ENCODE results near the gene ANKRD13B.

Gene ANKRD13B

GRCh38 chr17:29578626-29579485 is 14.1 kb upstream of the ANKRD13B start:
- no peak for TF ChIP-seq CTCF (IDR thresholded peaks at IDR 0.05)
- no peak for TF ChIP-seq ZFX (IDR thresholded peaks at IDR 0.05; ENCODE audit: borderline replicate concordance)
- H3K27ac ChIP-seq, result no peak overlapping the region

- no peak overlapping the region for H3K27ac ChIP-seq
- TF ChIP-seq ZFX (IDR thresholded peaks at IDR 0.05; ENCODE audit: borderline replicate concordance), result no peak
- peak; percentile 90 for TF ChIP-seq CTCF (IDR thresholded peaks at IDR 0.05)
These were observed 12.8 kb upstream of the ANKRD13B start for GRCh38 chr17:29579866-29580771.

DNA sequence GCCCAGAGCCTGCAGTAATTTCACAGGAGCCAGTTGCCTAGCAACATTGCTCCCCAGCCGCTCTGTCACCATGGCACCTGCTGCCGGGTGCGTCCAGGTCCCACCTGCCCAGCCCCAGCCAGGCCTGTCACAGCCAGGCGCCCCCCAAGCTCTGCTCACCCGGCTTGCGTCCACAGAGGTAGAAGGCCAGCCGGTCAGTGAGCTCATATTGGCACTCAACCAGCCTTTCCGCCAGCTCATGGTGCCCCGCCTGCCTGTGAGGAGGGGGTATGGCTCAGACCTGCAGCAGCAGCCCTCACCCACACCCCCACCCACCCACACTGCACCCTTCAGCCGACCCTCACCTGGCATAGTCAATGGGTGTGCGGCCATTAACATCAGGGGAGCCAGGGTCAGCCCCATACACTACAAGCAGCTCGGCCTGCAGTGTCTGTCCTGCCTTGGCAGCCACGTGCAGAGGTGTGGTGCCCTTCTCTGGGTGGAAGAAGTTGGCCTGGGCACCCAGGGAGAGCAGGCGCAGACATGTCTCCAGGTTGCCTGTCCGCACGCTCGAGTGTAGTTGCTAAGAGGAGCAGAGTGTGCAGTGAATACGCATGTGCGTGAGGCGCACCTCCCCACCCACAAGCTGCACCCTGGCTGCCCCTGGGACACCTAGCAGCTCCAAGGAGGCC is 11.2 kb upstream of the ANKRD13B start:
- TF ChIP-seq ZFX (IDR thresholded peaks at IDR 0.05; ENCODE audit: borderline replicate concordance) (no peak), CTCF (IDR thresholded peaks at IDR 0.05) (no peak)
- H3K27ac ChIP-seq, result no peak overlapping the region

DNA sequence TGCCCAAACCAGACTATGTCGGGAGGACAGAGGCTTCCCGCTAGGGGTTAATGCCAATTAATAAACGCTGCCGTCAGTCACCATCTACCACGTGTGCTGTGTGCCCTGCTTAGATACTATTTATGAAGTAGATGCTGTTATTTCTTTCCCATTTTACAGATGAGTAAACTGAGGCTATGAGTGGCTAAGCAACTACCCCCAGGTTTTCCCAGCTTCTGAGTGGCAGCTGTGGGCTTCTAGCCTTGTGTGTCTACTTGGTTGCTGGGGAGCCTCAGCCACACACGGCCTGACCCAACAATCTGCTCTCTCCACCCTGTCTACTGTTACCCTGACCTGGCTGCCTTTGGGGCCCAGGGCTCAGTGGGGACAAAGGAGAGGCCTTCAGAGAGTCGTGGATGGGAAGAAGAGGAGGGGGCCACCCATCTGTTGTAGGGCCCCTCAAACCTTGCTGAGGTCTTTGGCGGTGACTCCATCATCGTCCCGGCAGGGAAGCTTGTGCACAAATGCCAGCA is 10.6 kb upstream of the ANKRD13B start:
- no peak overlapping the region for H3K27ac ChIP-seq
- no peak for TF ChIP-seq CTCF (IDR thresholded peaks at IDR 0.05)
- TF ChIP-seq ZFX (IDR thresholded peaks at IDR 0.05; ENCODE audit: borderline replicate concordance), result no peak

DNA sequence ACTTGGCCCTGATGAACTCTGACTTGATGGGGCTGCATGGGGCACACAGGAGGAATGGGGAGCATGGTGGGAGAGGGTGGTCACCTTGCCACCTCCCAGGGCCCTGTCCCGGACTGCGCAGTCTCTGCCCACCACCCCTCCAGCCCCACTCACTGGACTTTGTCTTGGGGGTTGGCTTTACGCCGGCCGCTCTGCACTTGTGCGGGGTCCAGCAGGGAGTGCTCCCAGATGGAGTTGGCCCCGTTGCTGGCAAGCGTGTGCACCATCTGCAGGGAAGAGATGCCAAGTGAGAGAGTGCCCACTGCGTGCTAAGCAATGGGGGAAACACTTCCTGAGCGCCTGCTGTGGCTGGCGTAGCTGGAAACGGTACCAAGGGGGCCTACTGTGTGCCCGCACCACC is 10.2 kb upstream of the ANKRD13B start:
- no peak overlapping the region for H3K27ac ChIP-seq
- TF ChIP-seq CTCF (IDR thresholded peaks at IDR 0.05) (no peak), ZFX (IDR thresholded peaks at IDR 0.05; ENCODE audit: borderline replicate concordance) (no peak)

DNA sequence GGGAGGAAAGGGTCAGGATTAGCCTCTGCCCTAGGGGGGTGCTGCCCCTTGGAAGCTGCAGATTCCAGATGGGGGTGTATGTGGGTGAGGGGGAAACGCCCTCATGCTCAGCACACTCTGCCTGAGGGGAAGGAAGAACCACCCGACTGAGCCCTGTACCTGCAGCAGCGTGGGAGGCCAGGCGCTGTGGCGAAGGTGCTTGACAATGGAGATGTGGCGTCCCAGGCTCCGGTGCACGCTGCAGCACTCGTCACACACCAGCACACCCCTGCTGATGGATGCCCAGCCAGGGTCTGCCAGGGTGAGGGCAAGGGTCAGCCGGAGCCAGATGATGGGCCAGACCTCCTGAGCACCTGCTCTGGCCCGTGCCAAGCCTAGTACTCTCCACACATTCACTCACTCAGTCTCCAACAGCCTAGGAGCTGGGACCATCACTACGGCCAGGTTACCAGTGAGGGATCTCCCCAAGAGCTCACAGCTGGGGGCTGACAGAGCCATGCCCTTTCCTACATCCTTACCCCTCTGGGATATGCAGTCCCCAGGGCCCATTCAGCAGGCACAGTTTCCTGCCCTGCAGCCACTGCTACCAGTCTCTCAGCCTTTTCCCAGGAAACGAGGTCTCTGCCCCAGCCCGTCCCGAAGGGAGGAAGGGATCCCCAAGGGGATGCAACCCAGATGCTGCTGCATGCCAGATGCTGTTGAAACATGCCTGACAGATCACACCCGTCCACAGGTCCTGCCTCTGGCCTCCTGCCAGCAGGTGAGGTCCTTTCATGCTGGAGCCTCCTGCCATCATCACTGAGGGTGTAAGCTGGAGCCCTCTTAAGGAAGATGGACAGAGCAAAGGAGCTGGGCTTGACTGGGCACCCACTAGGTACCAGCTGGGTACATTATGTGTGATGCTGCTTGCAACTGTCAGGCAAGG is 9.3 kb upstream of the ANKRD13B start:
- H3K27ac ChIP-seq, result no peak overlapping the region
- TF ChIP-seq ZFX (IDR thresholded peaks at IDR 0.05; ENCODE audit: borderline replicate concordance), result no peak
- TF ChIP-seq CTCF (IDR thresholded peaks at IDR 0.05), result no peak
